Measurements from ENCODE around the gene GNE.

DNA sequence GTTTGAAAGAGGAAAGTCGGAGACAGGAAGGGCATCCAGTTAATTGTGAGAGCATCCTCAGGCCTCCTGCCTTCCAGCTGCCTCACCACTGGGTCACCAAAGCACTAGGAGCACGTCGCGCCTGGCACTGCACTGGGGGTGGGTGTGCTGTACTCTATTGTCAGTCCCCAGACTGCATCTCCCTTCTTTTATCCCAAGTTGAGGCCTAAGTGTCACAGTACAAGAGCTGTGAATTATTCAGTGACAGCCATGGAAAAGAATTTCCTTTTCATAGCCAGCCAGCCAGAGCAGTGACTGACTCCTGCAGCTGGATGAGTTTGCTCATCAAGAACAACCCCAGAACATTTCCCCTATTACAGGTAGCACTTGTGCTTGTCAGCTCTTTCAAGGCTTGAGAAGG is 51.2 kb downstream of the GNE start:
- TF ChIP-seq, protein P1, sequence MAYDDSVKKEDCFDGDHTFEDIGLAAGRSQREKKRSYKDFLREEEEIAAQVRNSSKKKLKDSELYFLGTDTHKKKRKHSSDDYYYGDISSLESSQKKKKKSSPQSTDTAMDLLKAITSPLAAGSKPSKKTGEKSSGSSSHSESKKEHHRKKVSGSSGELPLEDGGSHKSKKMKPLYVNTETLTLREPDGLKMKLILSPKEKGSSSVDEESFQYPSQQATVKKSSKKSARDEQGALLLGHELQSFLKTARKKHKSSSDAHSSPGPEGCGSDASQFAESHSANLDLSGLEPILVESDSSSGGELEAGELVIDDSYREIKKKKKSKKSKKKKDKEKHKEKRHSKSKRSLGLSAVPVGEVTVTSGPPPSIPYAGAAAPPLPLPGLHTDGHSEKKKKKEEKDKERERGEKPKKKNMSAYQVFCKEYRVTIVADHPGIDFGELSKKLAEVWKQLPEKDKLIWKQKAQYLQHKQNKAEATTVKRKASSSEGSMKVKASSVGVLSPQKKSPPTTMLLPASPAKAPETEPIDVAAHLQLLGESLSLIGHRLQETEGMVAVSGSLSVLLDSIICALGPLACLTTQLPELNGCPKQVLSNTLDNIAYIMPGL (CRISPR knock-in tag; IDR thresholded peaks at IDR 0.05): no peak
- TF ChIP-seq, protein P2, sequence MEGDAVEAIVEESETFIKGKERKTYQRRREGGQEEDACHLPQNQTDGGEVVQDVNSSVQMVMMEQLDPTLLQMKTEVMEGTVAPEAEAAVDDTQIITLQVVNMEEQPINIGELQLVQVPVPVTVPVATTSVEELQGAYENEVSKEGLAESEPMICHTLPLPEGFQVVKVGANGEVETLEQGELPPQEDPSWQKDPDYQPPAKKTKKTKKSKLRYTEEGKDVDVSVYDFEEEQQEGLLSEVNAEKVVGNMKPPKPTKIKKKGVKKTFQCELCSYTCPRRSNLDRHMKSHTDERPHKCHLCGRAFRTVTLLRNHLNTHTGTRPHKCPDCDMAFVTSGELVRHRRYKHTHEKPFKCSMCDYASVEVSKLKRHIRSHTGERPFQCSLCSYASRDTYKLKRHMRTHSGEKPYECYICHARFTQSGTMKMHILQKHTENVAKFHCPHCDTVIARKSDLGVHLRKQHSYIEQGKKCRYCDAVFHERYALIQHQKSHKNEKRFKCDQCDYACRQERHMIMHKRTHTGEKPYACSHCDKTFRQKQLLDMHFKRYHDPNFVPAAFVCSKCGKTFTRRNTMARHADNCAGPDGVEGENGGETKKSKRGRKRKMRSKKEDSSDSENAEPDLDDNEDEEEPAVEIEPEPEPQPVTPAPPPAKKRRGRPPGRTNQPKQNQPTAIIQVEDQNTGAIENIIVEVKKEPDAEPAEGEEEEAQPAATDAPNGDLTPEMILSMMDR (IDR thresholded peaks at IDR 0.05): no peak
- TF ChIP-seq ESRRA (CRISPR knock-in tag; IDR thresholded peaks at IDR 0.05; ENCODE audit: borderline replicate concordance) (no peak), ELF4 (CRISPR knock-in tag; IDR thresholded peaks at IDR 0.05; ENCODE audit: low read depth) (no peak), GRHL2 (CRISPR knock-in tag; IDR thresholded peaks at IDR 0.05; ENCODE audit: insufficient replicate concordance, severe bottlenecking) (no peak), NFE2L1 (CRISPR knock-in tag; IDR thresholded peaks at IDR 0.05) (no peak), ZNF317 (CRISPR knock-in tag; IDR thresholded peaks at IDR 0.05; ENCODE audit: borderline replicate concordance, low read depth) (no peak), IRF2 (CRISPR knock-in tag; IDR thresholded peaks at IDR 0.05; ENCODE audit: borderline replicate concordance, low read depth) (no peak)
- TF ChIP-seq, protein P3, sequence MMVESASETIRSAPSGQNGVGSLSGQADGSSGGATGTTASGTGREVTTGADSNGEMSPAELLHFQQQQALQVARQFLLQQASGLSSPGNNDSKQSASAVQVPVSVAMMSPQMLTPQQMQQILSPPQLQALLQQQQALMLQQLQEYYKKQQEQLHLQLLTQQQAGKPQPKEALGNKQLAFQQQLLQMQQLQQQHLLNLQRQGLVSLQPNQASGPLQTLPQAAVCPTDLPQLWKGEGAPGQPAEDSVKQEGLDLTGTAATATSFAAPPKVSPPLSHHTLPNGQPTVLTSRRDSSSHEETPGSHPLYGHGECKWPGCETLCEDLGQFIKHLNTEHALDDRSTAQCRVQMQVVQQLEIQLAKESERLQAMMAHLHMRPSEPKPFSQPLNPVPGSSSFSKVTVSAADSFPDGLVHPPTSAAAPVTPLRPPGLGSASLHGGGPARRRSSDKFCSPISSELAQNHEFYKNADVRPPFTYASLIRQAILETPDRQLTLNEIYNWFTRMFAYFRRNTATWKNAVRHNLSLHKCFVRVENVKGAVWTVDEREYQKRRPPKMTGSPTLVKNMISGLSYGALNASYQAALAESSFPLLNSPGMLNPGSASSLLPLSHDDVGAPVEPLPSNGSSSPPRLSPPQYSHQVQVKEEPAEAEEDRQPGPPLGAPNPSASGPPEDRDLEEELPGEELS (CRISPR knock-in tag; IDR thresholded peaks at IDR 0.05): no peak
- TF ChIP-seq, protein P4, sequence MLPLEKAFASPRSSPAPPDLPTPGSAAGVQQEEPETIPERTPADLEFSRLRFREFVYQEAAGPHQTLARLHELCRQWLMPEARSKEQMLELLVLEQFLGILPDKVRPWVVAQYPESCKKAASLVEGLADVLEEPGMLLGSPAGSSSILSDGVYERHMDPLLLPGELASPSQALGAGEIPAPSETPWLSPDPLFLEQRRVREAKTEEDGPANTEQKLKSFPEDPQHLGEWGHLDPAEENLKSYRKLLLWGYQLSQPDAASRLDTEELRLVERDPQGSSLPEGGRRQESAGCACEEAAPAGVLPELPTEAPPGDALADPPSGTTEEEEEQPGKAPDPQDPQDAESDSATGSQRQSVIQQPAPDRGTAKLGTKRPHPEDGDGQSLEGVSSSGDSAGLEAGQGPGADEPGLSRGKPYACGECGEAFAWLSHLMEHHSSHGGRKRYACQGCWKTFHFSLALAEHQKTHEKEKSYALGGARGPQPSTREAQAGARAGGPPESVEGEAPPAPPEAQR (CRISPR knock-in tag; IDR thresholded peaks at IDR 0.05): no peak
- TF ChIP-seq, protein P5, sequence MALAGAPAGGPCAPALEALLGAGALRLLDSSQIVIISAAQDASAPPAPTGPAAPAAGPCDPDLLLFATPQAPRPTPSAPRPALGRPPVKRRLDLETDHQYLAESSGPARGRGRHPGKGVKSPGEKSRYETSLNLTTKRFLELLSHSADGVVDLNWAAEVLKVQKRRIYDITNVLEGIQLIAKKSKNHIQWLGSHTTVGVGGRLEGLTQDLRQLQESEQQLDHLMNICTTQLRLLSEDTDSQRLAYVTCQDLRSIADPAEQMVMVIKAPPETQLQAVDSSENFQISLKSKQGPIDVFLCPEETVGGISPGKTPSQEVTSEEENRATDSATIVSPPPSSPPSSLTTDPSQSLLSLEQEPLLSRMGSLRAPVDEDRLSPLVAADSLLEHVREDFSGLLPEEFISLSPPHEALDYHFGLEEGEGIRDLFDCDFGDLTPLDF (CRISPR knock-in tag; IDR thresholded peaks at IDR 0.05): no peak
- TF ChIP-seq, protein P6, sequence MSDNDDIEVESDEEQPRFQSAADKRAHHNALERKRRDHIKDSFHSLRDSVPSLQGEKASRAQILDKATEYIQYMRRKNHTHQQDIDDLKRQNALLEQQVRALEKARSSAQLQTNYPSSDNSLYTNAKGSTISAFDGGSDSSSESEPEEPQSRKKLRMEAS (CRISPR knock-in tag; IDR thresholded peaks at IDR 0.05): no peak
- TF ChIP-seq, protein P7, sequence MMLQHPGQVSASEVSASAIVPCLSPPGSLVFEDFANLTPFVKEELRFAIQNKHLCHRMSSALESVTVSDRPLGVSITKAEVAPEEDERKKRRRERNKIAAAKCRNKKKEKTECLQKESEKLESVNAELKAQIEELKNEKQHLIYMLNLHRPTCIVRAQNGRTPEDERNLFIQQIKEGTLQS (CRISPR knock-in tag; conservative IDR thresholded peaks at IDR 0.05): no peak
